Upper lobe of left lung (tissue), 4 donors: ENCODE results near the gene HMGN2.

Source experiments
- CTCF ChIP-seq, 6 experiments: fragments of 450-650 bp in 4 of 6; fragments of 200-600 bp in 2 of 6; sonication (generic) in 2 of 6; IDR thresholded peaks; one replicate each; pipeline ENCODE4 v1.5.1; 2016 to 2019; ENCODE audit warnings: antibody characterized with exemption in 6 of 6
- POLR2AphosphoS5 ChIP-seq, 2 donors: sonication (generic); formaldehyde crosslinking; IDR thresholded peaks; one replicate each; pipeline ENCODE4 v1.5.1; 2017; ENCODE audit warnings: antibody characterized with exemption in 2 of 2

- TF ChIP-seq POLR2AphosphoS5 (IDR thresholded peaks at IDR 0.05) (no peak), CTCF (IDR thresholded peaks at IDR 0.05) (no peak)
These were observed 51.9 kb downstream of the HMGN2 start for GRCh38 chr1:26524181-26524580.
